Keratinocyte (primary cell): ENCODE measurements around the gene ITPKB. TPM values are rescaled to one million over a fixed set of nuclear protein-coding genes. Genes with fewer than 3 reads are reported as not detected.

ENCODE experiments used
- DNase-seq: peaks from one replicate; pipeline ENCODE4 v3.0.0-alpha.2; 2011; ENCODE audit warnings: low read depth, missing footprints, low spot score
- FAIRE-seq: peaks from 2 replicates; lab custom pipeline; 2011; peaks lifted over from hg19 to GRCh38; lab: Jason Lieb, UNC
- H2AFZ ChIP-seq: 2 replicates; pipeline ENCODE4 v1.6.0; 2012; ENCODE audit warnings: low read length, control low read depth, inconsistent platforms; ENCODE audit not compliant: control insufficient read depth
- H3K27ac ChIP-seq: 2 replicates; pipeline ENCODE4 v1.5.1; 2011; ENCODE audit warnings: low read length; ENCODE audit not compliant: control insufficient read depth, insufficient read depth
- H3K27me3 ChIP-seq: 3 replicates; pipeline ENCODE4 v1.6.0; 2011; ENCODE audit warnings: low read length; ENCODE audit not compliant: control insufficient read depth, insufficient read depth; ENCODE audit errors: extremely low read depth
- H3K36me3 ChIP-seq, 2 experiments: 2 replicates in 1 of 2; 3 replicates in 1 of 2; pipeline ENCODE4 v1.5.1; 2011; ENCODE audit warnings: low read length in 2 of 2, mild to moderate bottlenecking in 1 of 2; ENCODE audit not compliant: control insufficient read depth in 2 of 2, insufficient read depth in 2 of 2; ENCODE audit errors: extremely low read depth in 1 of 2
- H3K4me1 ChIP-seq: 3 replicates; pipeline ENCODE4 v1.5.1; 2011; ENCODE audit warnings: low read length; ENCODE audit not compliant: control insufficient read depth, insufficient read depth; ENCODE audit errors: extremely low read depth
- H3K4me2 ChIP-seq: 3 replicates; pipeline ENCODE4 v1.6.0; 2011; ENCODE audit warnings: low read depth, low read length; ENCODE audit not compliant: control insufficient read depth, insufficient read depth; ENCODE audit errors: extremely low read depth
- H3K4me3 ChIP-seq, 3 experiments: fragments of 200-600 bp in 1 of 3; sonication (generic) in 1 of 3; 2 replicates in 2 of 3; 3 replicates in 1 of 3; pipeline ENCODE4 v1.5.1; 2011 to 2016; ENCODE audit warnings: low read length in 3 of 3, mild to moderate bottlenecking in 3 of 3, control low read depth in 2 of 3, inconsistent platforms in 1 of 3, low read depth in 1 of 3, mixed read lengths in 1 of 3, mixed run types in 1 of 3, moderate library complexity in 1 of 3; ENCODE audit not compliant: control insufficient read depth in 2 of 3, insufficient read depth in 2 of 3; ENCODE audit errors: extremely low read depth in 1 of 3
- H3K79me2 ChIP-seq: 2 replicates; pipeline ENCODE4 v1.6.0; 2012; ENCODE audit warnings: low read length; ENCODE audit not compliant: control insufficient read depth, insufficient read depth
- H3K9ac ChIP-seq: 3 replicates; pipeline ENCODE4 v1.6.0; 2011; ENCODE audit warnings: low read length; ENCODE audit not compliant: control insufficient read depth, insufficient read depth; ENCODE audit errors: extremely low read depth
- H3K9me1 ChIP-seq: 3 replicates; pipeline ENCODE4 v1.6.0; 2011; ENCODE audit warnings: low read length; ENCODE audit not compliant: control insufficient read depth, insufficient read depth; ENCODE audit errors: extremely low read depth
- H3K9me3 ChIP-seq: 2 replicates; pipeline ENCODE4 v1.5.1; 2012; ENCODE audit warnings: low read depth, low read length; ENCODE audit not compliant: control insufficient read depth
- H4K20me1 ChIP-seq: 3 replicates; pipeline ENCODE4 v1.6.0; 2011; ENCODE audit warnings: low read length; ENCODE audit not compliant: control insufficient read depth, insufficient read depth; ENCODE audit errors: extremely low read depth
- EZH2 ChIP-seq: IDR thresholded peaks from one replicate; pipeline ENCODE4 v1.6.1; 2012; ENCODE audit warnings: inconsistent platforms, mild to moderate bottlenecking, low read length, moderate library complexity
- dilution Hi-C: fragments of 300-500 bp; cut with MboI; formaldehyde crosslinking; loops from one replicate; pipeline ENCODE4 v1.7.0; 2020; ENCODE audit warnings: low sequenced_read_pairs; ENCODE audit not compliant: extremely low pct_ligation_motif_present
- polyA plus RNA-seq, 5 experiments: library from polyadenylated mRNA; depleted of rRNA in 3 of 5; stranded (reverse) in 3 of 5; stranded (forward) in 1 of 5; unstranded in 1 of 5; fragments of >200 nt; gene quantifications; 1 replicate in 1 of 5; 2 replicates in 3 of 5; 3 replicates in 1 of 5; pipeline versions ENCODE4 v1.2.1 to v1.2.3, GENCODE V29; 2011 to 2012; ENCODE audit warnings: missing spikeins in 2 of 5, low read depth in 1 of 5, low replicate concordance in 1 of 5
- TF ChIP-seq, protein P1 (sequence below), 3 experiments: IDR thresholded peaks in 1 of 3; conservative IDR thresholded peaks in 1 of 3; optimal IDR thresholded peaks in 1 of 3; 2 replicates in 2 of 3; 3 replicates in 1 of 3; pipeline versions ENCODE3 to v1.5.1; 2011; ENCODE audit warnings: low read length in 3 of 3, mild to moderate bottlenecking in 3 of 3, moderate library complexity in 2 of 3, control low read depth in 1 of 3, inconsistent platforms in 1 of 3; ENCODE audit not compliant: insufficient read depth in 2 of 3; ENCODE audit errors: extremely low read depth in 1 of 3

Gene ITPKB
- polyA plus RNA-seq, 1 donor (not counting 4 experiments of a cell fraction or from before 2014, with no cell fraction given) = 3.2 TPM

DNA sequence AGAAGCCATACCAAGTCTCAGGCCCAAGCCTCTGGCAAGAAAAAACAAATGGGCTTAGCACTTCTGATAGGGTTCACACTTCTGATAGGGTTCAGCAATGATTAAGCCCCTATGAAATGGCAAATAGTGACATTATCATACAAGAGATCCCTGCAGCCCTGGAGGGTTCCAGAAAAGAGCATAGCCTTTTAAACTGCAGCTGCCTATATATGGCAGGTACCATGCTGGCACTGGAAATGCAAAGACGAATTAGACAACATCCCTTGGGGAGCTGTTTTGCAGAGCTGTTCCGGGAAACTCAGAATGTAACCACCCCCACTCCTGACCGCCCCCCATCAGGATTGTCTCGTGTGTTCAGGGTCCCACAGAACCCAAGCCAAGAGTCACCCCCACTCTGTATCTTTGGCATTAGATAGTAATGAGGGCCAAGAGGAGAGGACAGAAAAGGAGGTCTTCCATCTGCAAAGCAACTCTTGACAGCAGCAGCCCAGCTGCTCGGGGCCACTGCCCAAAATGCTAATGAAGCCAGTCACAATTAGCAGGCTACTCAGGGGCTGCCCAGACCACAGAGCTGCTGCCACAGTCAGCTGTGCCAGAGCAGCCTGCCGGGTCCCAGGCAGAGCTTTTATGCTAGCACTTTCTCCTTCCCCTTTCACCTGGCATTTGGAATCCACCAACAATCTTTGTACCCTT is 50.9 kb downstream of the ITPKB start:
- Histone ChIP-seq H3K27ac (no peak overlapping the region), H3K27me3 (no peaks in the 10 kb centered on the region), H3K9me1 (no peaks in the 10 kb centered on the region), H3K4me3 (no peak overlapping the region), H3K36me3 (no peaks in the 10 kb centered on the region), H4K20me1 (no peaks in the 10 kb centered on the region), H3K79me2 (no peaks in the 10 kb centered on the region), H3K4me2 (no peak overlapping the region), H2AFZ (no peak overlapping the region), H3K9me3 (no peaks in the 10 kb centered on the region), H3K9ac (no peak overlapping the region), H3K4me1 (peaks cover 9% of the 10 kb centered on the region)
- dilution Hi-C loops = no loop called here
- FAIRE-seq (no peak), DNase-seq (no peak)
- no peak for TF ChIP-seq EZH2
- TF ChIP-seq, protein P1, sequence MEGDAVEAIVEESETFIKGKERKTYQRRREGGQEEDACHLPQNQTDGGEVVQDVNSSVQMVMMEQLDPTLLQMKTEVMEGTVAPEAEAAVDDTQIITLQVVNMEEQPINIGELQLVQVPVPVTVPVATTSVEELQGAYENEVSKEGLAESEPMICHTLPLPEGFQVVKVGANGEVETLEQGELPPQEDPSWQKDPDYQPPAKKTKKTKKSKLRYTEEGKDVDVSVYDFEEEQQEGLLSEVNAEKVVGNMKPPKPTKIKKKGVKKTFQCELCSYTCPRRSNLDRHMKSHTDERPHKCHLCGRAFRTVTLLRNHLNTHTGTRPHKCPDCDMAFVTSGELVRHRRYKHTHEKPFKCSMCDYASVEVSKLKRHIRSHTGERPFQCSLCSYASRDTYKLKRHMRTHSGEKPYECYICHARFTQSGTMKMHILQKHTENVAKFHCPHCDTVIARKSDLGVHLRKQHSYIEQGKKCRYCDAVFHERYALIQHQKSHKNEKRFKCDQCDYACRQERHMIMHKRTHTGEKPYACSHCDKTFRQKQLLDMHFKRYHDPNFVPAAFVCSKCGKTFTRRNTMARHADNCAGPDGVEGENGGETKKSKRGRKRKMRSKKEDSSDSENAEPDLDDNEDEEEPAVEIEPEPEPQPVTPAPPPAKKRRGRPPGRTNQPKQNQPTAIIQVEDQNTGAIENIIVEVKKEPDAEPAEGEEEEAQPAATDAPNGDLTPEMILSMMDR (optimal IDR thresholded peaks at IDR 0.05 in 1 of 3, IDR thresholded peaks at IDR 0.05 in 1 of 3, conservative IDR thresholded peaks at IDR 0.05 in 1 of 3; ENCODE audit: extremely low read depth in 1 of 3, insufficient read depth in 2 of 3, low read length in 3 of 3) = no peak

DNA sequence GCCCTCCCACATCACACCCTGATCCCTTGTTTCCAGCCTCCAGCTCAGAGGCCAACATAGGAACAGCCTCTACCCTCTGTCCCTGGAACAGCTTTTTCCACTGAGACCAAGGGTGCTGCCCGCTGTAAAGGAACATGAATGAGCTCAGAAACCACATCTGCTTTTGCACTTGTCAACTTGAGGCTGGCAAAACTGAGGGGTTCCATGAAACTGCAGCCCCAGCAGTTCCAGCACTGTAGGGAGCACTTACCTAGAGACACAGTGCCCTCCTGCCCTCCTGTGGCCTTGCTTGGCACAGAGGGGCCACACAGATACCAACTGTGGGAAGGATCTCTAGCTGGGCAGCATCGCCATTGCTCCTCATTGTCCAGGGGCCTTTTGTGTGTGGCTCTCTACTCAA is 51.7 kb downstream of the ITPKB start:
- H3K4me2 ChIP-seq = no peak overlapping the region
- H3K9me1 ChIP-seq = no peaks in the 10 kb centered on the region
- H2AFZ ChIP-seq = no peak overlapping the region
- no peak for FAIRE-seq
- no peaks in the 10 kb centered on the region for H3K79me2 ChIP-seq
- peaks cover 9% of the 10 kb centered on the region for H3K4me1 ChIP-seq
- no peak for DNase-seq
- dilution Hi-C loops = no loop called here
- no peaks in the 10 kb centered on the region for H3K36me3 ChIP-seq
- no peak overlapping the region for H3K27ac ChIP-seq
- no peaks in the 10 kb centered on the region for H3K27me3 ChIP-seq
- H4K20me1 ChIP-seq = no peaks in the 10 kb centered on the region
- H3K9ac ChIP-seq = no peak overlapping the region
- TF ChIP-seq EZH2 = no peak
- TF ChIP-seq, protein P1 (optimal IDR thresholded peaks at IDR 0.05 in 1 of 3, IDR thresholded peaks at IDR 0.05 in 1 of 3, conservative IDR thresholded peaks at IDR 0.05 in 1 of 3; ENCODE audit: extremely low read depth in 1 of 3, insufficient read depth in 2 of 3, low read length in 3 of 3) = peak in 2 of 3 experiments; percentile 15 to 61
- no peaks in the 10 kb centered on the region for H3K9me3 ChIP-seq
- H3K4me3 ChIP-seq = no peak overlapping the region
